GM21367 (cell line): Measurements from ENCODE around the gene FZD2.
"Not testable (repeated sequence)": the region's sequence is repeated elsewhere in the genome, so short reads cannot be mapped to it uniquely, and the experiment has no call there.

Source experiments
- ATAC-seq: cut with Tn5 transposase; IDR thresholded peaks from one replicate; pipeline ENCODE4 v1.9.1; 2021; ENCODE audit not compliant: unreplicated experiment

Gene FZD2

DNA sequence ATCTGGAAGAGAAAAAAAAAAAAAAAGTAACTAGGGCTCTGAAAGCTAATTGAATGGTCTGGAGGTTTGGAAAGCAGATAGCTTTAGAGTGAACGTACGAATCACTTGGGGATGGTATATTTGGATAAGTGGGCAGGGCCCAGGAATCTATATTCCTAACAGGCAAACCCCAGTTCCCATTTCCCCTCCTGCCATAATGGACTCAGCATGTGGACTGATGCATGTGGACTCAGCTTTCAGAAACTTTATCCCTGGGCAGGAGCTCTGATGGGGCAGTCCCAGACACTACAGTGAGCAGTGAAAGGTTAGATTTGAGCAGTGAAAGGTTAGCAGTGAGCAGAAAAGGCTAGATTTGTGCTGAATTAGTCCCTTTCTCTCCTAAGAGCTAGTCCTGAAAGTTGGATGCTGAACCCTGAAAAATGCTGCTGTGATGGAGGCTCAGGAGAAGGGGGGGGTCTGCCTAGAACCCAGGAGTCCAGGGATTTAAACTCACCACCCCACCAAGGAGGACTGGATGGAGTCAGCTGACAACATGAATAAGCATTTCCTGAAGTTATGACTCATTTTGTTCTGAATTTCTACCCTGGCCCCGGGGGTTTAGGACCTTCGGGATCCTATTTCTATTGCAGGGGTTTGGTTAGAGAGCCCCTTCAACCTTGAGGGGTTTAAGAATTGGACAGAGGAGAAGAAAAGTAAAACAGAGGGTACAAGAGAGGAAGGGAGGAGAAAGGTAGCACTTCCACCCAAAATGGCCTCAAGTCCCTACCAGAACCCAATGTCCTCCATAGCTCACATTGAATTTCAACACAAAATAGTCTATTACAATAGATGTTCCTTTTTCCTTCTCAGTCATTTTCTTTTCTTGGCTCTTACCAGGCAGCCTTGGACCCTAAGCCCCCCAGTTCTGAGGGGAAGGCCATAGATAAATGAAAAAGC is 10.3 kb upstream of the FZD2 start:
- ATAC-seq: no peak

DNA sequence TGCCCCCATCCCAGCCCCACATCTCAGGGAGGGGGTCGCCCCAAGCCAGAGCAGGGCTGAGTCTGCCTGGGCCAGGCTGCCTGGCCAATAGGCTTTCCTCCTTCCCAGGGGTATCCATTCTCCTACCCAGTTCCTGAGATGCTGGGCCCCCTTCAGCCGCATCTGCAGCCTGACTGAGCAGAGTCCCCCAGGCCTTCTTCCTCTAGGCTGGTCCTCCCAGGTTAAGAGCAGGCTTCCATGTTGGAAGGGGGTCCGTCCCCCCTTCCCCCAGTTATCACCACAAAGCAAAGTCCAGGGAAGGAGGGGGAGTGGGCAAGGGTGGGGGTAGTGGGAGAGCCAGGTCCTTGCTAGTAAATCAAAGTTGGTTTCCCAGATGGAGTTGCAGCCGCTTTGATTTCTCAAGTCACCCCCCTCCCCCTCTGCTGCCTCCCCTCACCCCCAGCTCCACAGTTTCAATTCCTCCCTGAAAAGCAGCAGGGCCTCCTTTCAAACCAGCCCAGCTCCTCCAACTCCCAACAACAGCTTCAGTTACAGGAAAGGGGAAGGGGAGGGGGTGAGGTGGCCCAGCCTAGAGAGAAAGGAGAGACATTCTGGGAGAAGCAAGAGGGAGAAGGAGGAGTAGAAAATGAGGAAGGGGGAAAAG is 9.5 kb upstream of the FZD2 start:
- ATAC-seq: no peak

DNA sequence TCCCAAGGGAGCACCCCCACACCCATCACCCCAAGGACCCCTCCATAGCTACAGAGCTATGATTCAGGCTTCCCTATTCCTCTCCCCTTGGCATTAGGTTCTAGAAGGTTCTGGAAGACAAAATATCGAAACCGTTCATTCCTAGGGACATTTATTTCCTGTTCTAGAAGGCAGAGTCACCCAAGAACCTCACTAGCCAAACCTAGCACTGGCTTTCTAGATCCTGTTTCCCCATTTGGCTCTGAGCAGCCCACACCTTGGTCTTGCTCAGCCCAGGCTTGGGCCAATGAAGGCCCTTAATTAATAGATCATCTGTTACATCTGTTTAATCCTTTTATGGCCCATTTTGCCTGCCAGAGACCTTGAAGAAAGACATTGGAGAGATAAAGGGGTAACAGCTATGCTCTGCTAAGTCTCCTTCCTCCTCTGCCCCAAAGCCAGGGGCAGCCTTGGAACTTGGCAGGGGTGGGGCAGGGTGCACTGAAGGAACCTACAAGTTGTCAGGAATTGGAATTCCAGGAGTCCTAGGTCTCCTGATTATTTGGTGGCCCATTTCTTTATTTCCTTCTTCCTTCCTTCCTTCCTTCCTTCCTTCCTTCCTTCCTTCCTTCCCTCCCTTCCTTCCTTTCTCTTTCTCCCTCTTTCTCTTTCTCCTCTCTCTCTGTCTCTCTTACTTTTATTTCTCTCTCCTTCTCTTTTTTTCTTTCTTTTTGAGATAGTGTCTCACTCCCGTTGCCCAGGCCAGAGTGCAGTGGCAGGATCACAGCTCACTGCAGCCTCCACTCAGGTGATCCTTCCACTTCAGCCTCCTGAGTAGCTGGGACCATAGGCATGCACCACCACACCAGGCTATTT is 8.7 kb upstream of the FZD2 start:
- ATAC-seq: no peak

DNA sequence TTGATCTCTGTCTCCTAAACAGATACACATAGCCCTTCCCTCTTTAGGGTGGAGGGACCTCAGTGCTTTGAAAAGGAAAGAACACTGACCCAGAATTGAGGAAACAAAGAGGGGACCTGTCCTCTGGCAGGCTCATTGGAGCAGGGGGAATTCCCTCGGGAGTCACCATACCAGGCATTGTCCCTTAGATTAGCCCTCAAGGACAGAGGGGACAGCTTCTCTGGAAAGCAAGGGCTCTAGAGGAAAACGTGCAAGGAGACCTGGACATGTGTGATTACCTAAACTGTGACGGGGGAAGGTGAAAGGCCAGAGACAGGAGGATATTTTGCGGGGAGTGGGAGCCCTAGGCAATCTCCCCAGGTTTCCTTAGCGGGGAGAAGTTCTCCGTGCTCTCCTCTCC is 7.6 kb upstream of the FZD2 start:
- no peak for ATAC-seq

DNA sequence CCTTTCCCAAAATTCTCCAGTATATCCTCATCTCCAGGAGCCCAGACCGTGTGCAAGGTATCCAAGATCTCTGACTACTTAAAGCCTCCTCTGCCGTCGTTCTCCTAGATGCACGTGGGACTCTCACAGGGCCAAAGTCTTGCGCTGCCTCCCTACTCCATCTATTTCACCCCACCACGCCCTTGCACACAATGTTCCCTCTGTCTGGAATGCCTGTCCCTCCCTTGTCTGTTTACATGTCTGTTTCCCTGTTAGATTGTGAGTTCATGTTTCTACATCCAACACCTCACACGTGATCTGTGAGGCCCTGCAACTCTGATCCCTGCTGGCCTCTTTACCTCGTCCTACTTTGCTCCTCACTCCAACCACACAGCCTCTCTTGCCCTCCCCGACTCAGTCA is 4.9 kb upstream of the FZD2 start:
- ATAC-seq: no peak

DNA sequence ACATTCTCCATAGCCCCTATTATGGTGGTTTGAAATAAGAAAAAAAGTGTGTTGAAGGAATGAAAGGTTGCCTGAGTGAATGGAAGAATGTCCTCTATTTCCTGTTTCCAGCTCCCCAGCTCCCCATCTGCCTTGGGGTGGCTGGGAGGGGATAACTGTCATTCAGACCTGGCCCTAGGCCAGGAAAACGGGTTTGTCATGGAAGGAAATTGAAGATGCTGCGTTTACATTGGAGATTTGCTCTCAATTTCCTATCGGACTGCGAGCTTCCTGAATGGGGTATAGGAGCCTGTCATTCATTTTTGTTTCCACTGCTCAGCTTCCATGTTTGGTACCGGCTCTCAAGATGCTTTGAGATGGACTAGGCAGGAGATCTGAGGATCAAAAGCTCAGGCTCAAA is 2.2 kb upstream of the FZD2 start:
- ATAC-seq: no peak

DNA sequence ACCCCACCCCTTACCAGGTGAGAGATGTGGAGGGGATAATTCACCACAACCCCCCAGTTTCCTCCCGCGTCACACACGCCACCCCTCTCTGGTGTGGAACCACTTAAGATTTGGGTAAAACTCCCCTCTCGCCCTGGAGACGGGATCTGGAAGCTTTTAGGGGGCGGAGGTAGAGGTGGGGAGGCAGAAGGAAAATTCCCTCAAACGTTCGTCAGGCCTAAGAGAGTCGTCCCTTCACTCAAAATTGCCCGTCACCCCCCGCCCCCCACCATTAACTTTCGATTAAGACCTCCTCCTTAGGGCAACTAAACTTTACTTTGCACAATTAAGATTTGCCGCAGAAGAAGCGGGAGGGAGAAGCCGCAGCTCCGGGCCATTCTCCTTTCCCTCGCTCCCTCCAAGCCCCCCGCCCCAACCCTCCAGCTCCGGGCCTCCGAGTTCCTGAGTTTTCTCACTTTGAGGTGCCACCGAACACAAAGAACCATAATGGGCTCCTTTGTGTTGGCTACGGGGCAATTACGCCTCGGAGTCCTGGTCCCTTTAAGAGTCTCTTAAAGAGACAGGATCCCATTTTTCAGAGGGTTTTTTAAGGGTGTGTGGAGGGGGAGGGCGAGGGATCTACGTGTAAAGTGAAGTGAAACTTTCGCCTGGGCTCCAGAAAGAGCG is 985 bp upstream of the FZD2 start:
- ATAC-seq: no peak

DNA sequence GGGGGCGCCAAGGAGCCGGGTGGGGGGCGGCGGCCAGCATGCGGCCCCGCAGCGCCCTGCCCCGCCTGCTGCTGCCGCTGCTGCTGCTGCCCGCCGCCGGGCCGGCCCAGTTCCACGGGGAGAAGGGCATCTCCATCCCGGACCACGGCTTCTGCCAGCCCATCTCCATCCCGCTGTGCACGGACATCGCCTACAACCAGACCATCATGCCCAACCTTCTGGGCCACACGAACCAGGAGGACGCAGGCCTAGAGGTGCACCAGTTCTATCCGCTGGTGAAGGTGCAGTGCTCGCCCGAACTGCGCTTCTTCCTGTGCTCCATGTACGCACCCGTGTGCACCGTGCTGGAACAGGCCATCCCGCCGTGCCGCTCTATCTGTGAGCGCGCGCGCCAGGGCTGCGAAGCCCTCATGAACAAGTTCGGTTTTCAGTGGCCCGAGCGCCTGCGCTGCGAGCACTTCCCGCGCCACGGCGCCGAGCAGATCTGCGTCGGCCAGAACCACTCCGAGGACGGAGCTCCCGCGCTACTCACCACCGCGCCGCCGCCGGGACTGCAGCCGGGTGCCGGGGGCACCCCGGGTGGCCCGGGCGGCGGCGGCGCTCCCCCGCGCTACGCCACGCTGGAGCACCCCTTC is 484 bp downstream of the FZD2 start:
- ATAC-seq: no peak

DNA sequence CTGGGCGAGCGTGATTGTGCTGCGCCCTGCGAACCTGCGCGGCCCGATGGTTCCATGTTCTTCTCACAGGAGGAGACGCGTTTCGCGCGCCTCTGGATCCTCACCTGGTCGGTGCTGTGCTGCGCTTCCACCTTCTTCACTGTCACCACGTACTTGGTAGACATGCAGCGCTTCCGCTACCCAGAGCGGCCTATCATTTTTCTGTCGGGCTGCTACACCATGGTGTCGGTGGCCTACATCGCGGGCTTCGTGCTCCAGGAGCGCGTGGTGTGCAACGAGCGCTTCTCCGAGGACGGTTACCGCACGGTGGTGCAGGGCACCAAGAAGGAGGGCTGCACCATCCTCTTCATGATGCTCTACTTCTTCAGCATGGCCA is 1.0 kb downstream of the FZD2 start:
- ATAC-seq: no peak

DNA sequence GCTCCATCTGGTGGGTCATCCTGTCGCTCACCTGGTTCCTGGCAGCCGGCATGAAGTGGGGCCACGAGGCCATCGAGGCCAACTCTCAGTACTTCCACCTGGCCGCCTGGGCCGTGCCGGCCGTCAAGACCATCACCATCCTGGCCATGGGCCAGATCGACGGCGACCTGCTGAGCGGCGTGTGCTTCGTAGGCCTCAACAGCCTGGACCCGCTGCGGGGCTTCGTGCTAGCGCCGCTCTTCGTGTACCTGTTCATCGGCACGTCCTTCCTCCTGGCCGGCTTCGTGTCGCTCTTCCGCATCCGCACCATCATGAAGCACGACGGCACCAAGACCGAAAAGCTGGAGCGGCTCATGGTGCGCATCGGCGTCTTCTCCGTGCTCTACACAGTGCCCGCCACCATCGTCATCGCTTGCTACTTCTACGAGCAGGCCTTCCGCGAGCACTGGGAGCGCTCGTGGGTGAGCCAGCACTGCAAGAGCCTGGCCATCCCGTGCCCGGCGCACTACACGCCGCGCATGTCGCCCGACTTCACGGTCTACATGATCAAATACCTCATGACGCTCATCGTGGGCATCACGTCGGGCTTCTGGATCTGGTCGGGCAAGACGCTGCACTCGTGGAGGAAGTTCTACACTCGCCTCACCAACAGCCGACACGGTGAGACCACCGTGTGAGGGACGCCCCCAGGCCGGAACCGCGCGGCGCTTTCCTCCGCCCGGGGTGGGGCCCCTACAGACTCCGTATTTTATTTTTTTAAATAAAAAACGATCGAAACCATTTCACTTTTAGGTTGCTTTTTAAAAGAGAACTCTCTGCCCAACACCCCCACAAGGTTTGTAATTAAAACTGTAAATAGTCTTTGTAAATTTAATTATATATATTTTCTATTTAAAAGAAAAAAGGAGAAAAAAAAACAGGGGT is 1.7 kb downstream of the FZD2 start:
- ATAC-seq: no peak

DNA sequence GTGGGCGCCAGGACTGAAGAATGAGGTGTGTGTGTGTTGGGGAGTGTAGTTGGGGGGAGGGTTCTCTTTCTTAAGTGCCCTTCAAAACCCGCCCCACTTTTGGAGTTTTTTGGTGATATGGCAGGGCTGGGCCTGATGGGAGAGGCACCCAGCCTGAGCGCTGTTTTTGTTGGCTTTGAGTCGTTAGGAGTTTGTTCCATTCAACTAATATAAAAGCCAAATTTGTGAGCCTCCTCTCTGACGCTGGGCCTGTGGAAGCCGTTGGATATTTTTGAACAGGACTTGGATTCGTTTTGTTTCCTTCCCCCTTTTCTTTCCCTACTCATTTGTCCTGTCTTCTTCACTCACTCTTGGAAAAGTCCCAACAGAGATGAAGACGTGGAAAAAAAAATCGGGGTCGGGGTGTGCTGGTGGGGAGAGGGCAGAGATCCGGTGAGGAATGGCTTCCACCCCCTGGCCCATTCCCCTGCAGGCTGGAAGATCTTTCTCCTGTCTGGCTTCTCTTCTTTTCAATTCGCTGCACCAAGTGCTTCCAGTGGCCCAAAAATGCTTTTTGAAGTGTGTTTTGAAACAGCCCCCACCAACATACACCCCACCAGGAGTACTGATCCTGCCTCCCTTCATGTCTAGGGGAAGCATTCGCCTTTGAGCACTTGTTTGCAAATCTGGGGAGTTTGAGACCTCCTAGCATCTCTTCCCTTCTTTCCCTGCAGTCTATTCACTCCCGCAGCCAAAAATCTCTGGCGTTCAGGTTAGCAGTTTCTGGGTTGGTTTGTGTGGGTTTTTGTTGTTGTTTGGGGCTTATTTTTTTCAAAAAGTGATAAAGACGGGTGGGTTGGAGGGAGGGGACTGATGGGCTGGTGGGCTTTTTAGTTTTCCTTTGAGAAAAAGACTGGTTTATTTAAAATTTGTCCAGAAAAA is 2.6 kb downstream of the FZD2 start:
- no peak for ATAC-seq

DNA sequence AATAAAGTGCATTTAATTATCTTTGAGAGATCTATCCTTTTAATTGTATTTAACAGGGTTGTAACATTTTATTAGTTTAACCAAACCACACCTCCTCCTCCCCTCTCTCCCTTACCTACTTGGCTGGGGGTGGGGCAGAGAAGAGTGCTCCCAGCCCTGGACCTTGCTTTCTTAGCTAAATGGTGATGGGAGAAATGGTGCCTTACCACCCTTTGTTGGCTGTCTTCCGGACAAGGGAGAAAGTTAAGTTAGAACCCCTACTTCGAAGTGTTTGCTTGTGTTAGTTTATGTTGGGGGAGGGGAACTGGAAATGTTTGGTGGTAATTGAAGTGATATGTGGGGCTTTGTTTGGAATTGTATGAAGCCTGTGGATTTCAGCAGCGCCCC is 3.9 kb downstream of the FZD2 start:
- no peak for ATAC-seq

DNA sequence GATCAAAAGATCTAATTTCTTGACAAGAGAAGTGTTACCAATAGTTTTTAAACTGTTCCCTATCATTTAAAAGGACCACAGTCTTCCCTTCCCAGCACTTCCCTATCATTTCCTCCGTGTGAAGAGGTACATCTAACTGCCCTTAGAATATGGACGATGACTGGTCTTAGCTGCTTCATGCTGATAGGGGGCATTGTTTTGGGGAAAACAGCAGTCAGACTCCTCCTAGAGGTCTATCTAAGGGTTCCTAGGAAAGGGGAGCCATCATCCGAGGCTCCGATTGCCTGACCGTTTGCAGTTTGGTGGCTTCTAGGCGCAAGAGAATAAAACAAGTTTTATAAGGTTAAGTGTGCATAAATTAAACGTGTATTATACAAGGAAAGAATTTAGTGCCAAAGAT is 7.1 kb downstream of the FZD2 start:
- no peak for ATAC-seq

DNA sequence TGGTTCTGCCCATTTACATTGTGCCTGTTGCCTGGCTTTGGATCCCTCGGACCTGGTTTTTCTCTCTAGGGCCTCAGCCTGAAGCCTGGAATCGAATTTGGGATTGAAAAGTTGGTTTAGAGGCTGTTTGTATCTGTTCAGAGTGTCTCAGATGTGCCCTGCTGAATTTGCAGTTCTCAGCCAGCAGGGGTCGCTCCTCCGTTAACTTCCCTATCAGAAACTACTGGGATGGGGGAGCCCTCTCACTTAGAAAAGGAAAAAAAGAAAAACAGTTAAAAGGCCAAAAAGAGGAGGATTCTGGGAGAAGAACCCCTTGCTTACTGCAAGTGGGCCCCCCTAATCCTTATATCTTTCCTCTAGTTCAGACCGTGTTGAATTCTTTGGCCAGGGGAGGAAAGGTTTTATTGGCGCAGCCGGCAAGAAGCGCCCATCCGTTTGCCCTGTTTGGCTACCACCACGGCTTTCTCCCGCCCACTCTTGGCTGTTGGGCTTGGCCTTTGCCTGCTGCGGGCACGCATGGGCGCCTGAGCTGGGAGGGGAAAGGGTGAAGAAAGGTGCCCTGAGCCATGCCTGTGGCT is 8.7 kb downstream of the FZD2 start:
- no peak for ATAC-seq

DNA sequence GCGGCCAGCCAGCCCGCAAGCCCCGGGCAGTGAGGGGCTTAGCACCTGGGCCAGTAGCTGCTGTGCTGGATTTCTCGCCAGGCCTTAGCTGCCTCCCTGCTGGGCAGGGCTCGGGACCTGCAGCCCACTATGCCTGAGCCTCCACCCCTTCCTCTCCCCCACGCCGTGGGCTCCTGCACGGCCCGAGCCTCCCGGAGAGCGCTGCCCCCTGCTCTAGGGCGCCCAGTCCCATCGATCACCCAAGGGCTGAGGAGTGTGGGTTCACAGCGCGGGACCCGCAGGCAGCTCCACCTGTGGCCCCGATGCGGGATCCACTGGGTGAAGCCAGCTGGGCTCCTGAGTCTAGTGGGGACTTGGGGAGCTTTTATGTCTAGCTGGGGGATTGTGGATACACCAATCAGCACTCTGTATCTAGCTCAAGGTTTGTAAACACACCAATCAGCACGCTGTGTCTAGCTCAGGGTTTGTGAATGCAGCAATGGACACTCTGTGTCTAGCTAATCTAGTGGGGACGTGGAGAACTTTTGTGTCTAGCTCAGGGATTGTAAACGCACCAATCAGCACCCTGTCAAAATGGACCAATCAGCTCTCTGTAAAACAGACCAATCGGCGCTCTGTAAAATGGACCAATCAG is 11.1 kb downstream of the FZD2 start:
- ATAC-seq: not testable (repeated sequence)

DNA sequence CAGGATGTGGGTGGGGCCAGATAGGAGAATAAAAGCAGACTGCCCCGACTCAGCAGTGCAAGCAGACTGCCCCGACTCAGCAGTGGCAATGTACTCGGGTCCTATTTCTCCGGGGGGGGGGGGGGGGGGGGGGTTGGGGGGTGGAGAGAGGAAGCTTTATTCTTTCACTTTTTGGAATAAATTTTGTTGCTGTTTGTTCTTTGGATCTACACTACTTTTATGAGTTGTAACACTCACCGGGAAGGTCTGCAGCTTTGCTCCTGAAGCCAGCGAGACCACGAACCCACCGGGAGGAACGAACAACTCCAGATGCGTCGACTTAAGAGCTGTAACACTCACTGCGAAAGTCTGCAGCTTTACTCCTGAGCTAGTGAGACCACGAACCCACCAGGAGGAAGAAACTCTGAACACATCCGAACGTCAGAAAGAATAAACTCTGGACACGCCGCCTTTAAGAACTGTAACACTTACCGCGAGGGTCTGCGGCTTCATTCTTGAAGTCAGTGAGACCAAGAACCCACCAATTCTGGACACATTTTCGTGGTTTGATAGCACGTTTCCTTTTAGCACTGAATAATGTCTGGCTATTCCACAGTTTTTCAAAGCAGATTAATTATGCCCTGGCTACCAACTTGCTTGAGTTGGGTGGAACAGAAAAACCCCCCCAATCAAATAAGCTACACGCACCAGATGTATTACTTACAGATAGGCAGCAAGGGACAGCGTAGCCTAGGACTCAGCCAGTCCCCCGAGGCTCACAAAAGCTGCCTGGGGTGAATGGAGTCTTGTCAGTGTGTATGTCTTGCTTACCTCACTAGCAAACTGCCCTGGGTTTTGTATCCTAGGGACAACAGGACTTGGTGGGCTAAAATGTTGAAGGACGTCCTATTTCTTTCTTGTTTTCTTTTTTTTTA is 11.9 kb downstream of the FZD2 start:
- ATAC-seq: no peak

DNA sequence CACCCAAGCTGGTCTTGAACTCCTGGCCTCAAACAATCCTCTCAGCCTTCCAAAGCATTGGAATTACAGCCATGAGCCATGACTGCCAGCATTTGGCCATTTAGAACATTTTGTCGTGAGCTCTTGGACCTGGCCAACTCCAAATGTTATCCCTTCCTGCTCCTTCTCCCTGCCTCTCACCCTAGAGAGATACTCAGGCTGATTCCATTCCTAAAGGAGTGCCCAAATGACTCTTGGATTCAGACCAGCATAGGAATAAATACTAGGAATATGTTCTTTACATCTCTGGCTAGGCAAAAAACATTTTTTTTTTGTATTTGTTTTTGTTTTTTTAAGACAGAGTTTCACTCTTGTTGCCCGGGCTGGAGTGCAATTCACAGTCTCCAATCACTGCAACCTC is 15.5 kb downstream of the FZD2 start:
- ATAC-seq: no peak
